Adrenal gland (tissue), 12 donors: ENCODE measurements around the gene FKRP. TPM values are rescaled to one million over a fixed set of nuclear protein-coding genes. Genes with fewer than 3 reads are reported as not detected.

ENCODE experiments used
- DNase-seq, 7 donors: peaks; one replicate each; pipeline ENCODE4 v3.0.0-alpha.2; 2019 to 2020
- H3K27ac ChIP-seq, 5 donors: fragments of 200-600 bp; sonication (generic) in 4 of 5; 1 replicate in 3 of 5; 2 replicates in 2 of 5; pipeline versions ENCODE4 v1.5.1 to v1.8.0; 2016 to 2020; ENCODE audit warnings: mild to moderate bottlenecking in 1 of 5
- H3K27me3 ChIP-seq: fragments of 200-600 bp; 2 replicates; pipeline ENCODE4 v1.8.0; 2021
- H3K36me3 ChIP-seq, 2 donors: fragments of 200-600 bp; replicated peaks in 1 of 2; 1 replicate in 1 of 2; 2 replicates in 1 of 2; pipeline versions ENCODE4 v1.5.1 to v1.8.0; 2018 to 2022
- H3K4me1 ChIP-seq, 2 donors: fragments of 200-600 bp; replicated peaks in 1 of 2; 1 replicate in 1 of 2; 2 replicates in 1 of 2; pipeline versions ENCODE4 v1.5.1 to v1.8.0; 2018 to 2021
- H3K4me3 ChIP-seq, 4 donors: fragments of 200-600 bp; sonication (generic) in 3 of 4; one replicate each; pipeline ENCODE4 v1.5.1; 2016 to 2018
- H3K9me3 ChIP-seq, 3 donors: fragments of 200-600 bp; sonication (generic) in 1 of 3; replicated peaks in 1 of 3; 1 replicate in 2 of 3; 2 replicates in 1 of 3; pipeline versions ENCODE4 v1.5.1 to v1.8.0; 2016 to 2021
- POLR2A ChIP-seq, 2 donors: fragments of 450-650 bp; IDR thresholded peaks; one replicate each; pipeline ENCODE4 v1.6.1; 2017; ENCODE audit warnings: antibody characterized with exemption in 2 of 2, mild to moderate bottlenecking in 2 of 2, moderate library complexity in 1 of 2
- WGBS, 4 donors: extraction: QIAGEN DNeasy Blood & Tissue Kit in 2 of 4; methylation state at CpG; one replicate each; pipeline versions ENCODE4 v1.1.5 to v1.1.7; 2013 to 2017; 5-methylcytosine and 5-hydroxymethylcytosine counted together
- intact Hi-C, 2 donors: fragments of 100-400 bp; cut with DNase I; formaldehyde crosslinking; loops; one replicate each; pipeline versions ENCODE4 v1.14.1 to v1.15.0; 2022 to 2023
- polyA plus RNA-seq, 3 donors: library from polyadenylated mRNA; stranded (reverse); fragments of 200-250 nt in 2 of 3; fragments of 350-450 nt in 1 of 3; fragmentation: Illumina TruSeq in 1 of 3; extraction: RNeasy Lipid Tissue Mini Kit (QIAGEN cat#74804) in 1 of 3; gene quantifications; one replicate each; pipeline ENCODE4 v1.2.3, GENCODE V29; 2013 to 2014
- total RNA-seq, 9 donors: library from RNA; depleted of rRNA in 4 of 9; stranded (reverse); fragments of >200 nt in 4 of 9; fragments of 120-200 nt in 1 of 9; fragmentation: NEBNext Ultra II Directional in 1 of 9; extraction: Animal tissue kit (Norgen Biotek cat#: 25700) in 1 of 9; gene quantifications; one replicate each; pipeline versions ENCODE4 v1.1.0 to v1.2.4, GENCODE V29; 2013 to 2023
- TF ChIP-seq, protein P1 (sequence below), 6 experiments: fragments of 450-650 bp in 4 of 6; fragments of 200-600 bp in 2 of 6; sonication (generic) in 1 of 6; IDR thresholded peaks; 1 replicate in 5 of 6; 2 replicates in 1 of 6; pipeline versions ENCODE4 v1.5.1 to v1.8.0; 2016 to 2021; ENCODE audit warnings: antibody characterized with exemption in 6 of 6, mild to moderate bottlenecking in 2 of 6, moderate library complexity in 1 of 6
- donor health status: healthy with polysubstance abuse.
- donor health status: Bipolar disorder and iron deficiency.
- donor health status: DM: yes; HTN: yes; CAD: no.
- donor health status: DM: no; HTN: no; CAD: no.
- donor health status: DM: no; HTN: no; CAD: no.
- donor health status: DM: yes; HTN: yes; CAD: no.

Gene FKRP
- total and polyA plus RNA-seq, 12 donors, result 5.5 to 31.2 (median 16.7) TPM

DNA sequence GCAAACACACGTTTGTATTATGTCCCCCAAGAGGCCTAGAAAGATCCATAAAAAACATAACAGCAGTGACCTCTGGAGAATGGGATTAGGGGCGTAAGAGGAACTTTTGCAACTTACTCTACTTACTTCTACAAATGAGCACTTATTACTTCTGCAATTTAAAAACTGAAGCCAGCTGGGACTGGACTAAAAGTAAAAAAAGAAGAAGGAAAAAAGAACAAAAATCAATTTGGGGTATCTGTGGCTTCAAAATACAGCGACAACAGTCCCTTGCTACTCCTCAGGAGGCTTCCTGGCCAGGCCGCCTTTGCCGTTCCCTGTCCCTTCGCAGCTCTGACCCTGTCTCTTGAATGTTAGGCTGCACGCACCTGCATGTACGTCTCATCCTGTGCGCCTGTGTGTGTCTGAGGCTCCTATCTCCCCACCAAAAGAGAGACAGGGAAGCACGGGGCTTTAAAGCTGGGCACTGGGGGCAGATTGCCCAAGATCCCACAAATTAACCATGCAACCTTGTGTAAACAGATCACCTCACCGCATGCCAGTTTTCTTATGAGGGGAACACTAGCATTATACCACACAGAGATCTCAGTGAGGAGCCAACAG lies 12.1 kb upstream of the FKRP start:
- DNase-seq, result no peak
- Histone ChIP-seq H3K4me3 (no peak overlapping the region), H3K36me3 (peaks cover 0 to 51% of the 10 kb centered on the region in 2 donors), H3K27me3 (no peaks in the 10 kb centered on the region), H3K9me3 (no peaks in the 10 kb centered on the region), H3K4me1 (peaks cover 24 to 48% of the 10 kb centered on the region in 2 donors), H3K27ac (peak overlapping the region in 2 of 5 donors; percentile 55 to 79)
- intact Hi-C loops, result no loop called here
- WGBS, 4 donors, result 78 to 86% (median 81%) methylated on average over 10 to 11 of the region's 11 CpGs
- TF ChIP-seq POLR2A (IDR thresholded peaks at IDR 0.05), result no peak
- TF ChIP-seq, protein P1, sequence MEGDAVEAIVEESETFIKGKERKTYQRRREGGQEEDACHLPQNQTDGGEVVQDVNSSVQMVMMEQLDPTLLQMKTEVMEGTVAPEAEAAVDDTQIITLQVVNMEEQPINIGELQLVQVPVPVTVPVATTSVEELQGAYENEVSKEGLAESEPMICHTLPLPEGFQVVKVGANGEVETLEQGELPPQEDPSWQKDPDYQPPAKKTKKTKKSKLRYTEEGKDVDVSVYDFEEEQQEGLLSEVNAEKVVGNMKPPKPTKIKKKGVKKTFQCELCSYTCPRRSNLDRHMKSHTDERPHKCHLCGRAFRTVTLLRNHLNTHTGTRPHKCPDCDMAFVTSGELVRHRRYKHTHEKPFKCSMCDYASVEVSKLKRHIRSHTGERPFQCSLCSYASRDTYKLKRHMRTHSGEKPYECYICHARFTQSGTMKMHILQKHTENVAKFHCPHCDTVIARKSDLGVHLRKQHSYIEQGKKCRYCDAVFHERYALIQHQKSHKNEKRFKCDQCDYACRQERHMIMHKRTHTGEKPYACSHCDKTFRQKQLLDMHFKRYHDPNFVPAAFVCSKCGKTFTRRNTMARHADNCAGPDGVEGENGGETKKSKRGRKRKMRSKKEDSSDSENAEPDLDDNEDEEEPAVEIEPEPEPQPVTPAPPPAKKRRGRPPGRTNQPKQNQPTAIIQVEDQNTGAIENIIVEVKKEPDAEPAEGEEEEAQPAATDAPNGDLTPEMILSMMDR (IDR thresholded peaks at IDR 0.05), result no peak

DNA sequence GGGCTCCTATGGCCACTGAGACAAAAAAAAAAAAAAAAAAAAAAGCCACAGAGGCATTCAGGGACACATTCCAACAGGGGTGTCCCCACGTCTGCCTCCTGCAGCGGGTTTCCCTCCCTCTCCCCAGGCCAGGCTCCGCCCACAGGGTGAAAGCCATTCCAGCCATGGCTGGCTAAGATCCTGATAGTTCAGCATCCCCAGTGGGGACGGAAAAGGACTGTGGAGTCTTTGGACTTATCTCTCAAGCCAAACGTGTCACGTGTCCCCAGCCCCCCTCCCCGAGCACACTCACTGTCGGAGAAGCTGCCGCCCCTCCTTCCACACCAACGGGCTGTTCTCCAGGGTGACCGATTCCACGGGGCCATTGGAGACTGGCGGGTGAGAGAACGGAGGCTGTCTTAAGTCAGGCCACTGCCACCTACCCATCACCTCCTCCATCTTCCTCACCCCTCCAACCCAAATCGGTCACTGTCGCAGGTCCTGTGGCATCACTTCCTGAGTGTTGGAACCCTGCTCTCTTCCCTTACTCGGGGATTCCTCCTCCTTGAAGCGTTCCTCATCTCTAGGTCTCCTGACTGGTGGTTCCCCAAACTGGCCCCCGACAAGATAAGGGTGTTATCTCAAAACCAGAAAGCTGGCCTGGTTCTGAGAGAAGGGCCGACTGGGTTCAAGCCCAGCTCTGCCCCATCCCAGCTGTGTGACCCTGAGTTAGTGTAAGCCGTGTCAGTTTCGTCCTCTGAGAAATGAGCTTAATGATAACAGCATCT lies 9.1 kb upstream of the FKRP start:
- H3K4me3 ChIP-seq, result no peak overlapping the region
- no peak for TF ChIP-seq POLR2A (IDR thresholded peaks at IDR 0.05)
- TF ChIP-seq, protein P1 (IDR thresholded peaks at IDR 0.05), result no peak
- 30 to 33% (median 32%) methylated on average over 16 to 22 of the region's 22 CpGs for WGBS, 4 donors
- H3K27me3 ChIP-seq, result no peaks in the 10 kb centered on the region
- peaks cover 0 to 31% of the 10 kb centered on the region in 2 donors for H3K36me3 ChIP-seq
- H3K9me3 ChIP-seq, result no peaks in the 10 kb centered on the region
- peak in 6 of 7 donors; percentile 71 to 83 (median 78) for DNase-seq
- H3K27ac ChIP-seq, result peak overlapping the region in 2 of 5 donors; percentile 52 to 67
- H3K4me1 ChIP-seq, result peaks cover 11 to 40% of the 10 kb centered on the region in 2 donors
- intact Hi-C loops, result loop anchor here in 1 of 2 donors (5.0 kb wide), 1 partner anchor 34 kb away; no protein-coding TSS in a partner anchor

DNA sequence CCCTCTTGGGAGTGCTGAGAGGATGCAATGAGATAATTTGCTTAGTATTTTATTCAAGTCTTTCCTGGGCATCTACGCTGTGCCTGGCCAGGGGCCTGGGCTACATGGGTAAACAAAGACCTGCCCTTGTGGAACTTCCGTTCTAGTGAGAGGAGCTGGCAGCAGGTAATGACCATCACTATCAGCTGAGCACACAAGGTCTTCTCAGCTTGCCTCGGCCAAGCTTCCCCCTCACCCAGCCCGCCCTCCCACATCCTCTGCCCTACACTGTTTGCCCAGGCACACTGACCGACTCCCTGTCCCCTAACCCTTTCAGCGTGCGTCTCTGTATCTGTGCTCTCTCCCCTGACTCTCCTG lies 8.6 kb upstream of the FKRP start:
- Histone ChIP-seq H3K4me3 (no peak overlapping the region), H3K36me3 (peaks cover 0 to 29% of the 10 kb centered on the region in 2 donors), H3K4me1 (peaks cover 9 to 40% of the 10 kb centered on the region in 2 donors), H3K27me3 (no peaks in the 10 kb centered on the region), H3K27ac (peak overlapping the region in 2 of 5 donors; percentile 52 to 67), H3K9me3 (no peaks in the 10 kb centered on the region)
- TF ChIP-seq, protein P1 (IDR thresholded peaks at IDR 0.05), result no peak
- TF ChIP-seq POLR2A (IDR thresholded peaks at IDR 0.05), result no peak
- DNase-seq, result peak in 1 of 7 donors; percentile 24
- 37 to 52% (median 49%) methylated on average over 3 to 7 of the region's 7 CpGs for WGBS, 4 donors
- intact Hi-C loops, result loop anchor here in 1 of 2 donors (5.0 kb wide), 1 partner anchor 35 kb away; no protein-coding TSS in a partner anchor

DNA sequence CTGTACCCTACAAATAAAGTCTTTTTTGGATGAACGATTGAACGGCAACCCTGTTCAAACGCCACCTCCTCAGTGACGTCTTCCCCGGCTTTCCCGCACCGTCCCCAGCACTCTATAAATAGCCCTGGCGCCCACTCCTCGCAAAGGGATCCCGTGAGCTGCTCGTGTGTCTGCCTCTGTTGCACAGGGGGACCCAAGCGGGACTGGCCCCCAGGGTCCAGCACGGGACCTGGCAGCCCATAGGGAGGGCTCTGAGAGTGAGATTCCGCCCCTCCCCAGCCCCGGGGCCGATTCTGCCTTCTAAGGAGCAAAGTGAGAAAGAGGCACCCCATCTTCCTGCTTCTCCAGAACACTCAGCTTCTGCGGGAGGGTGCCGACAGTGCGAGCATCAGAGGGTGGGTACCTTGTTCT lies 8.1 kb upstream of the FKRP start:
- Histone ChIP-seq H3K9me3 (no peaks in the 10 kb centered on the region), H3K27me3 (no peaks in the 10 kb centered on the region), H3K27ac (peak overlapping the region in 1 of 5 donors; percentile 67), H3K36me3 (peaks cover 0 to 24% of the 10 kb centered on the region in 2 donors), H3K4me1 (peaks cover 9 to 39% of the 10 kb centered on the region in 2 donors), H3K4me3 (no peak overlapping the region)
- no peak for DNase-seq
- intact Hi-C loops, result loop anchor here in 1 of 2 donors (5.0 kb wide), 1 partner anchor 35 kb away; no protein-coding TSS in a partner anchor
- 72 to 84% (median 74%) methylated on average over 14 to 19 of the region's 19 CpGs for WGBS, 4 donors
- TF ChIP-seq, protein P1 (IDR thresholded peaks at IDR 0.05), result no peak
- no peak for TF ChIP-seq POLR2A (IDR thresholded peaks at IDR 0.05)
